Activated CD4-positive, alpha-beta T cell treated with anti-CD3 and anti-CD28 coated beads, Interleukin-2, amount 10 ng/mL, durations not matched to agents 24 days and 14 days (primary cell): ENCODE data around the gene EPB41L4A. TPM values are rescaled to one million over a fixed set of nuclear protein-coding genes. Genes with fewer than 3 reads are reported as not detected.
A peak's percentile ranks its signal among the peaks of the same experiment; 100 is the strongest.

Source experiments
- DNase-seq: peaks from one replicate; pipeline ENCODE4 v3.0.0; 2022
- H3K27ac Mint-ChIP-seq: one replicate; pipeline ENCODE4 v1.8.0; 2022; ENCODE audit warnings: mild to moderate bottlenecking, mixed read lengths
- H3K27me3 Mint-ChIP-seq: one replicate; pipeline ENCODE4 v1.8.0; 2022; ENCODE audit warnings: mixed read lengths
- H3K36me3 Mint-ChIP-seq: one replicate; pipeline ENCODE4 v1.8.0; 2022; ENCODE audit warnings: low read depth, mild to moderate bottlenecking, mixed read lengths
- H3K4me1 Mint-ChIP-seq: one replicate; pipeline ENCODE4 v1.8.0; 2021; ENCODE audit warnings: mixed read lengths
- H3K4me3 Mint-ChIP-seq: one replicate; pipeline ENCODE4 v1.8.0; 2022; ENCODE audit warnings: mild to moderate bottlenecking, moderate library complexity, mixed read lengths
- H3K9me3 Mint-ChIP-seq: one replicate; pipeline ENCODE4 v1.8.0; 2021; ENCODE audit warnings: mixed read lengths
- intact Hi-C: fragments of 100-400 bp; cut with micrococcal nuclease; formaldehyde crosslinking; loops from one replicate; pipeline ENCODE4 v1.15.1; 2023
- total RNA-seq: library from RNA; stranded (reverse); gene quantifications from 2 replicates; pipeline ENCODE4 v1.2.3, GENCODE V29; 2022

EPB41L4A gene
- total RNA-seq, 1 donor from 2014 or later = not detected

DNA sequence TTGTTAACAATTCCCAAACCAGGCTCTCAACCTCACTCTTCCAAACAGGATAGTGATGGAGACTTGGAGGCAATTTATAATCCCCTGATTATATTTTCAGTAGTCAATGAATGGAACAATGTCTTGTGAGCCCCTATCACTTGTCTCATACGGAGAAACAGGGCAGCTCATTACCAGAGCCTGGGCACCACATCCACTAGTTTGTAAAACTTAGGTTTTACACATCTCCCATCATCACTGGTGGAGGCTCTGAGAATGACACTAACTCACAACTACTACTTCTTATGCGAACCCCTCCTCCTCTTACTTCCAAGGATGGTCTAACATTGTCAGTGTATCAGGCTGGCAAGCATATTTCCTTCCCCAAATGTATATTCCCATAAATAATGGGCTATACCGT, 253.7 kb downstream of the EPB41L4A start:
- intact Hi-C loops = loop anchor here (10.0 kb wide), 1 partner anchor 1349 kb away; the partner anchor contains the start of gene YTHDC2
- no peak for DNase-seq
- Mint-ChIP-seq H3K9me3 (peaks cover 3% of the 10 kb centered on the region), H3K4me1 (peaks cover 16% of the 10 kb centered on the region), H3K36me3 (peaks cover 59% of the 10 kb centered on the region), H3K27ac (no peak overlapping the region), H3K27me3 (no peaks in the 10 kb centered on the region), H3K4me3 (no peak overlapping the region)

DNA sequence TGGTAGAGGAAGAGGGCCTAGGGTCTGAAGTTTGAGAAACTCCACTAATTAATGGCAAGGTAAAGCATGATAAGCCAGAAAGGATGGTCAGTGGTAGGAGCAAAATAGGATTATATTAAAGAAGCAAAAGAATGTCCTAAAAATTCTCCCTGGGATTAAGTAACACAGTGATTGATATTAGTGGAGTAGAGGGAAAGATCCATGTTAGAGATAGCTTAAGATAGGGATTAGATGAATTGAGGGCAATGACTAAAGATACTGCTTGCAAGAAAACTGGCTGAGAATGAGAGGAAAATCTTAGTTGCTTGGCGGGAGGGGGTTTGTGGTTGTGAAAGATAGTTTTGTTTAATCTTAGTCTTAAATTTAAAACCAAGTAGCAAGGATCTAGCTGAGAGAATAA, 255.6 kb downstream of the EPB41L4A start:
- Mint-ChIP-seq H3K4me1 (peaks cover 23% of the 10 kb centered on the region), H3K27ac (peak overlapping the region; percentile 59), H3K27me3 (no peaks in the 10 kb centered on the region), H3K4me3 (peak overlapping the region; percentile 32), H3K36me3 (peaks cover 59% of the 10 kb centered on the region), H3K9me3 (peaks cover 6% of the 10 kb centered on the region)
- DNase-seq = no peak
- intact Hi-C loops = loop anchor here (5.0 to 10.0 kb wide), 2 partner anchors 1071 to 1351 kb away; partner anchors contain the start of genes WDR36 and YTHDC2

DNA sequence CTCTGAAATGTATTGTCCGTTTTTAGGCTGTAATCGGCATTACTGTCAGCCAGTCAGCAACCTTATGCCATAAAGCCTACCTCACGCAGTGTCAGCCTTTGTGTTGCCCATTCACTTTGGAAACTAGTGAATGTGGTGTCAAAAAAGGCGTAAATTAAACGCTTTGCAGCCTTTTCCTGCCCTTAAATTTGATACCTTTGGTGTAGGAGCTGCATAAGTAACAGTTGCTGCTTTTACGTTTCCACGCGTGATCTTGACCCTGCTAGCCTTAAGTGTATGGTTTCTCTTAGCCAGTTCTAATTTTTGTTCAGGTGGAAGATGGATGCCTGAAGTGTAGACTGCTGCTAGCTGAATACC, 257.7 kb downstream of the EPB41L4A start:
- H3K36me3 Mint-ChIP-seq = peaks cover 46% of the 10 kb centered on the region
- DNase-seq = no peak
- peaks cover 25% of the 10 kb centered on the region for H3K4me1 Mint-ChIP-seq

DNA sequence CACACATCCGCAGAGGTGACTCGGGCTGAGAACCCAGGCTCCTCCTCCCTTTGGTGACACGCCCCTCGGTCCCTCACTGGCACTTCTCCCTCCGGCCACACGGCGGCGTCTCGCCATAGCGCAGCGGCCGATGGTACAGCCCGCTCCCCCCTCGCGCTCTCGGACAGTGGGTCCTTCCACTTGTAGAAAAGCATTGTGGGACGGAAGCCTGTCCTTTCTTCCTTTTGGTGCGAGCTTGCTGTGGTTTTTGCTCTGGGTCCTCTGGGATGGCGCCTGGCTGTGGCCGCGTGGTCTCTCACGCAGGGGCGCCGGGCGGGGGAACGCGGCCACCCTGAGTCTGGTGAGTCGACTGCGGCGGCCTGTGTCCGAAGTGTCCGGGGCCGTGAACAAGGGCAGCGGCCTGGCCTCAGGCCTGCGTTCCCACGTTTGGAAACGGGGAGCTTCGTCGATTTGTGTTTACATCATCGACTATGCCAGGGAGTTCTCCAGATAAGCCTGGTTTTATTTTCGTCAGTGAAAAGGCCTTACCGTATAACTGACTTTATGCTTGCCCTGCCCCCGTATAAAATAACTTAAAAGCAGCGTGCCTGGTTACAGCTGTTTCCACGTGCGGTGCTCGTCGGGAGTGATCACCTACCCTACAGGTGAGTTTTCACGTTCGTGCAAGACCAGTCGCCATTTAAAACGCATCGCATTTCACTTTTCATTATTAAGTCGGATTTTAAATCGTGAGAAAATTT, 258.3 kb downstream of the EPB41L4A start:
- Mint-ChIP-seq H3K27ac (peak overlapping the region; percentile 94), H3K4me1 (peaks cover 25% of the 10 kb centered on the region), H3K36me3 (peaks cover 42% of the 10 kb centered on the region), H3K4me3 (peak overlapping the region; percentile 96), H3K9me3 (peaks cover 6% of the 10 kb centered on the region), H3K27me3 (peaks cover 2% of the 10 kb centered on the region)
- DNase-seq = peak; percentile 98
- intact Hi-C loops = loop anchor here (1.0 to 10.0 kb wide), 5 partner anchors 404 to 1422 kb away; partner anchors contain the start of genes NREP, SLC25A46, STARD4 and WDR36

More for the DNA sequence above, 257.7 kb downstream of the EPB41L4A start:
- peak overlapping the region; percentile 96 for H3K4me3 Mint-ChIP-seq
- intact Hi-C loops = loop anchor here (2.0 to 10.0 kb wide), 4 partner anchors 405 to 1423 kb away; partner anchors contain the start of genes NREP, SLC25A46, WDR36 and YTHDC2
- peaks cover 2% of the 10 kb centered on the region for H3K27me3 Mint-ChIP-seq
- peaks cover 6% of the 10 kb centered on the region for H3K9me3 Mint-ChIP-seq
- H3K27ac Mint-ChIP-seq = peak overlapping the region; percentile 94

DNA sequence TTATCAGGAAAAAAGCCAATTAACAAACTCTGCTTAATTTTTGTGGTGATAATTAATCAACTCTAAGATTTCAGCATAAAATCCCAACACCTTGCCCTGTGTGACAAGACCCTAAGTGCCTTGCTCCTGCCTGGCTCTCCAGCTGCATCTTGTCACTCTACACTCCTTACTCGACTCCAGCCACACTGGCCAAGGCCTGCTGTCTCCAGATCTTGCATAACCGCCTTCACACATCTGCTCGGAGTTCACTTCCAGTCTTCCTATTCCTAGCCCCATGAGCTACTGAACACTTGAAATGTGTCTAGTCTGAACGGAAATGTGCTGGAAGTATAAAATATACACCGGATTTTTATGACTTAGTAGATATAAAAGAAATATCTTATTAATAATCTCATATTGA, 259.6 kb downstream of the EPB41L4A start:
- intact Hi-C loops = loop anchor here (5.0 to 10.0 kb wide), 4 partner anchors 417 to 1407 kb away; no protein-coding TSS in a partner anchor
- Mint-ChIP-seq H3K4me3 (no peak overlapping the region), H3K9me3 (peaks cover 9% of the 10 kb centered on the region), H3K27me3 (peaks cover 6% of the 10 kb centered on the region), H3K27ac (no peak overlapping the region), H3K4me1 (peaks cover 30% of the 10 kb centered on the region), H3K36me3 (peaks cover 32% of the 10 kb centered on the region)
- DNase-seq = no peak

DNA sequence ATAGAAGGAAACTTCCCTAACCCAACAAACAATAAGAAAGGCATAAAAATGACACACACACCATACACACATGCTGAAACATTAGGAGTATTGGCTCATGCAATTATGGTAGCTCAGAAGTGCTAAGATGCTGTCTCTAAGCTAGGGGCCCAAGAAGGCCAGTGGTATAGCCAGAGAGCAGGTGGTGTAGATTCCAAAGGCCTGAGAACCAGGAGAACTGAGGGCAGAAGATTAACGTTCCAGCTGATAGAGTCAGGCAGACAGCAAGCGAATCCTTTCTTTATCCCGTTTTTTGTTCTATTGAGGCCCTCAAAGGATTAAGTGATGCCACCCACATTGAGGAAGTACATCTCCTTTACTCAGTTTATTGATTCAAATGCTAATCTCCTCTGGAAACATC, 262.9 kb downstream of the EPB41L4A start:
- peak; percentile 36 for DNase-seq
- Mint-ChIP-seq H3K4me1 (peaks cover 16% of the 10 kb centered on the region), H3K27me3 (peaks cover 7% of the 10 kb centered on the region), H3K36me3 (peaks cover 3% of the 10 kb centered on the region), H3K4me3 (no peak overlapping the region), H3K27ac (no peak overlapping the region), H3K9me3 (peaks cover 9% of the 10 kb centered on the region)
- intact Hi-C loops = loop anchor here (5.0 to 10.0 kb wide), 4 partner anchors 414 to 1404 kb away; no protein-coding TSS in a partner anchor

DNA sequence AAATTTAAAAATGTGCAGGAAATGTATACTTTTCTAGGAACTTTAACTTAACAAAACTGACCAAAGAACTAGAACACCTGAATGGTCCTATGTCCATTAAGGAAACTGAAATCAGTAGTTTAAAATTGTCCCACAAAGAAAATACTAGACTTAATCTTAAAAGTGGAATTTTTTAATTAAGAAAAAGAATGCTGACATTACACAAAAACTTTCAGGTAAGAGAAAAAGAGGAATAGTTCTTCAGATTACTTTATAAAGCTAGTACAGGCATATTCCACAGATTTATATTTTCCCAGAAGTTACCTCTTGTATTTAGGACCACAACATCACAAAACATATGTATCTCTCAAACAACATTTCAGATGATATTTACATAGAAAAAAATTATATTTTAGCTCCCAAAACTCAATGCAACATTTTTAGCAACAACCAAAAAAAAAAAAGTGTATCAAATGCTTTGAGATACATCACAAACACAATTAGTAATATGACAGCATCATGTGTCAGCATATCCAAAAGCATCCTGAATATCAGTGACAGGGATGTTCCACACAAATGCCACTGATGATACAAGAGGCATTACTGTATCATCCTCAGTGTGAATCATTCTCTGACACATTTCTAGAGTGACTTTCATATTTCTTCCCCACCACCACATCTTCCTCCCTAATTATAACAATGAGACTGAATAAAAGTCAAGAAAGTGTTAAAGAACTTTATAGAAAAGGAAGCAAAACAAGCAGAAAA, 264.0 kb downstream of the EPB41L4A start:
- DNase-seq = peak; percentile 53
- H3K36me3 Mint-ChIP-seq = no peaks in the 10 kb centered on the region
- H3K4me1 Mint-ChIP-seq = peaks cover 11% of the 10 kb centered on the region
- intact Hi-C loops = loop anchor here (5.0 to 10.0 kb wide), 4 partner anchors 413 to 1403 kb away; no protein-coding TSS in a partner anchor
- H3K4me3 Mint-ChIP-seq = peak overlapping the region; percentile 31
- H3K27ac Mint-ChIP-seq = peak overlapping the region; percentile 63
- H3K27me3 Mint-ChIP-seq = peaks cover 7% of the 10 kb centered on the region
- peaks cover 3% of the 10 kb centered on the region for H3K9me3 Mint-ChIP-seq

DNA sequence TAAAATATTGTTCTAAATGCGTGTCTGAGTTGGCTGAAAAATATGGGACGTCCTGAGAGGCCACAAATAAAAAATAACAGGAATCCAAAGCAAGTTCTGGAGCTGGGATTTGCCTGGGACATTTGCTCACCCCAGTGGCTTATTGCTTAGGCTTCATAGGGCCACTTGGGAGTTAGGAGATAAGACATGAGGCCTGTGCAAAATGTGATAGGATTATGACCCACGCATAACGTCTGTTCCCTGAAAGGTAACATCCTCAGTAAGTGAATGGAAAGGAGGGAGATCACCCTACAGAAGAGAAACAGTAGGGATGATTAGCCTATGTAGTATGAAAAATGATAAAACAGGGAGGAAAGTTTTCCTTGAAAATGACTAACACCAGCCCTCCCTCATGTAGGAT, 269.4 kb downstream of the EPB41L4A start:
- Mint-ChIP-seq H3K4me3 (no peak overlapping the region), H3K27ac (no peak overlapping the region), H3K4me1 (no peaks in the 10 kb centered on the region), H3K27me3 (peaks cover 4% of the 10 kb centered on the region), H3K9me3 (no peaks in the 10 kb centered on the region), H3K36me3 (no peaks in the 10 kb centered on the region)
- intact Hi-C loops = loop anchor here (5.0 to 10.0 kb wide), 3 partner anchors 462 to 835 kb away; no protein-coding TSS in a partner anchor
- no peak for DNase-seq

DNA sequence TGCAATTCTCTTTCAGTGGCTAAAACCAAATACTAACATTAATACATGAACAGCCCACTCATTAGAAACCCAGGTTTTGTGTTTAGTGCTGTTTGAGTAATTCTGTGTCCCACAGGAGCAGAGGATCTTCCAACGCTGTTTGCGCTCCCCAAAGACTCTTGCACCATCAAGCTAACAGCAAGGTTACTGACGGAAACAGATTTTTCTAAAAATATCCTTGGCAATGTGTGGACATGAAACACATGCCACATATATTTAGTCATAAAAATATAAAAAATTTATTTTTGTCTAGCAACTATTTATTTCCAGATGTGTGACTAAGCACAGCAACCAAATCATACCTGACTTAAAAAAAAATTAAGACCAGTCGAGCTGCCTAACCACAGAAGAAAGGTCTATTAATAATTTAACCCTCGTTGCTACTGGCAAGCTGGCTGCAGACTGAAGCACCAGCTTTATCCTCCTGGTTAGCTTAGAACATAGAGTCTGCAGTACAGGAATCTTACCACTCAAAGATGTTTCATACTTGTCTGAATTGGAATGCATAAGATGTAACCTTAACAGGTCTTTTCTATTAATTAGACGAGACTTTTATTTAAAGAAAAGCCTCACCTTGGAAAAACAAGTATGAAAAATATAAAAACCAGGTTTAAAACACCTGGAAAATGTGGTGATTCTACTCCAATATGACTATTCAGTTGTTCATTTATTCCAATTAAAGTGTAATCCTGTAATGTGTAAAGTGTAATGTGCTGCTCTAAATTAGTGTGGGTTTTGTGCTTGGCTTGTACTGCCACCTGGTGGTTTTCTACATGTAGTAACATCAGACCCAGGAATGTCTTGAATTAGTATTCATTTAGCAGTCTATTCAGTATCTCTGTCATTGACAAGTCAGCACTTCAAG, 272.5 kb downstream of the EPB41L4A start:
- peaks cover 11% of the 10 kb centered on the region for H3K27me3 Mint-ChIP-seq
- DNase-seq = peak; percentile 86
- no peaks in the 10 kb centered on the region for H3K36me3 Mint-ChIP-seq
- no peaks in the 10 kb centered on the region for H3K4me1 Mint-ChIP-seq
- H3K9me3 Mint-ChIP-seq = no peaks in the 10 kb centered on the region
- intact Hi-C loops = loop anchor here (1.0 to 5.0 kb wide), 5 partner anchors 459 to 988 kb away; no protein-coding TSS in a partner anchor
- H3K27ac Mint-ChIP-seq = no peak overlapping the region
- no peak overlapping the region for H3K4me3 Mint-ChIP-seq

DNA sequence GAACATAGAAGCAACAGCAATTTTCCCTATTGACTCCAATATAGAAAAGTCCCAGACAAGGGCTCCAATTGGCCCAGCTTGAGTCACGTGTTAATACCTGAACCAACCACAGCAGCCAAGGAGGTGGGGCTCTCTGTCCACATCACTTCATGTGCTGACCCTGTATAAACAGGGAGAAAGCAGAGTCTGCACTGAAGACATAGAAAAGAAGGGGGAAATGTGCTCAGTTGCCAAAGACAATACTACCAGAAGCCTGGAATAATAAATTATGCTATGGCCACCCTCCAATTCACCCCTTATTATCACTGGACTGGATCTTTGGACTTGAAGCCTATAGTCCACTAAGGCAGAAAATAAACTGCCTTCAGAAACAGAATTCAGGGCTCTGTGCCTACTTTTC, 275.4 kb downstream of the EPB41L4A start:
- DNase-seq = no peak
- H3K4me1 Mint-ChIP-seq = no peaks in the 10 kb centered on the region
- no peak overlapping the region for H3K4me3 Mint-ChIP-seq
- H3K36me3 Mint-ChIP-seq = no peaks in the 10 kb centered on the region
- intact Hi-C loops = no loop called here
- H3K27me3 Mint-ChIP-seq = peaks cover 17% of the 10 kb centered on the region
- H3K9me3 Mint-ChIP-seq = no peaks in the 10 kb centered on the region
- no peak overlapping the region for H3K27ac Mint-ChIP-seq

DNA sequence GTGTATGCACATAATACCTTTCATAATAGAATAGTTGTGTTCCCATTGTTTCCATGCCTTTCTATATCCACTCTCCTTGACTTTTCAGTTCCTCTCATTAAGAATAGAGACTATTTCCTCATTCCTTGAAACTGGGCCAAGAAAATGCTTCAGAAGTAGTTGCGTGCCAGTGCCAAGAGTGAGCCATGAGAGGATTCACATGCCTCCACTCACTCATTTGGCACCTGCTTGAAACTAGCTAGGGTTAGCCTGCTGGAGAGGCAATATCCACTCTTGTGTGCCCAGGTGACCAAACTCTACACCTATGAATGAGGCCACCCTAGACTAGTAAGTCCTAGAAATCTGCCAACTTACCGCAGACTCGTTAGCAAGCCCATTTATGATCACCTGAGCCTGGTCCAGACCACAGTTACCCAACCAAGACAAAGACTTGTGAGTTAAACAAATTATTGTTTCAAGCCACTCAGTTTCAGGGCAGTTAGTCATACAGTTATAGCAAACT, 276.3 kb downstream of the EPB41L4A start:
- DNase-seq = no peak
- Mint-ChIP-seq H3K4me1 (no peaks in the 10 kb centered on the region), H3K4me3 (no peak overlapping the region), H3K27ac (no peak overlapping the region), H3K9me3 (no peaks in the 10 kb centered on the region), H3K27me3 (peaks cover 18% of the 10 kb centered on the region), H3K36me3 (no peaks in the 10 kb centered on the region)
- intact Hi-C loops = no loop called here

DNA sequence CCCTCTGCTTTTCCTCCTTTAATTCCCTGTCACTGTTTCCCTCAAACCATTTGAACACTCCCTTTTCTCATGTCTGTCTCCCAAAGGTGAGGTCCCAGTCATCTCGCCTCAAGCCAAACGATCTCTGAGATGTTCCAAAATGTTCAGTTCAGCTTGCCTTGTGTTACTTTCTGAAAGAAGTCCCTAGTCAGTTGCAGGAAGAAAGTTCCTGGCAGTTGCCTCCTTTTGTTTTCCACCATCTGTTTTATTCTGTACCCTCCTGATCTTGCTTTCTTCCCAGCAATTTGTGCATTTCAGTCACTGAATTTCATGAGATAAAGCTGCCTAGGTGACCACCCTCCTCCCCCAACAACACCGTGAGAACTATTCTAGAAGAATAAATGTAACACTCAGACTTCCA, 277.5 kb downstream of the EPB41L4A start:
- Mint-ChIP-seq H3K27me3 (peaks cover 28% of the 10 kb centered on the region), H3K4me3 (no peak overlapping the region), H3K36me3 (no peaks in the 10 kb centered on the region), H3K9me3 (no peaks in the 10 kb centered on the region), H3K27ac (no peak overlapping the region), H3K4me1 (no peaks in the 10 kb centered on the region)
- intact Hi-C loops = no loop called here
- DNase-seq = no peak

DNA sequence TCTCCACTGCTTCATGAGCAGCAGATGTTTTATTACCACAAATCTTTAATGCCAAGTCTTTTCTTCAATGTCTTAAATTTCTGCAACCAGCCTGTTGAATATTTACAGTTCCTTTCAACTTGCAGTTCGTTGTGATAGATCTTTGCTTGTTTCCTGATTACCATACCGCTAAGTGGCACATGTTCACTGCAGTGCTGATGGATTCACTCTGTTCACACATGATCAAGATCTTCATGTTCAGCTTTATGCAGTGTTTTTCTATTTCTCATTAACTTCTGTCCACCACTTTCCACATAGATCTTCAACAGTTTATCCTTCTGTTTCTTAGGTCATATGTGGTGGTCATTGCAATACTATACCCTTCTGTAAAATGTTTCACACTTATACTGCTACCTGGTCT, 280.6 kb downstream of the EPB41L4A start:
- Mint-ChIP-seq H3K36me3 (no peaks in the 10 kb centered on the region), H3K4me1 (no peaks in the 10 kb centered on the region), H3K4me3 (no peak overlapping the region), H3K27me3 (peaks cover 31% of the 10 kb centered on the region), H3K27ac (no peak overlapping the region), H3K9me3 (no peaks in the 10 kb centered on the region)
- DNase-seq = no peak
- intact Hi-C loops = no loop called here
